Suprapubic skin (tissue), 4 donors: ENCODE data around the gene REC114. TPM values are rescaled to one million over a fixed set of nuclear protein-coding genes. Genes with fewer than 3 reads are reported as not detected.

ENCODE experiments used
- DNase-seq, 2 donors: peaks; one replicate each; pipeline ENCODE4 v3.0.0-alpha.2; 2019; ENCODE audit warnings: low spot score in 2 of 2
- H3K27ac ChIP-seq: fragments of 200-600 bp; sonication (generic); one replicate; pipeline ENCODE4 v1.5.1; 2019
- H3K27me3 ChIP-seq: fragments of 200-600 bp; sonication (generic); one replicate; pipeline ENCODE4 v1.5.1; 2019
- H3K36me3 ChIP-seq: fragments of 200-600 bp; sonication (generic); one replicate; pipeline ENCODE4 v1.5.1; 2019
- H3K4me1 ChIP-seq: fragments of 200-600 bp; sonication (generic); one replicate; pipeline ENCODE4 v1.5.1; 2019
- H3K4me3 ChIP-seq: fragments of 200-600 bp; sonication (generic); one replicate; pipeline ENCODE4 v1.5.1; 2019; ENCODE audit warnings: mild to moderate bottlenecking
- H3K9me3 ChIP-seq: fragments of 200-600 bp; sonication (generic); one replicate; pipeline ENCODE4 v1.5.1; 2019
- EP300 ChIP-seq: sonication (generic); formaldehyde crosslinking; IDR thresholded peaks from one replicate; pipeline ENCODE4 v1.6.1; 2017; ENCODE audit warnings: antibody characterized with exemption
- POLR2A ChIP-seq, 2 donors: fragments of 450-650 bp; IDR thresholded peaks; one replicate each; pipeline ENCODE4 v1.6.1; 2017; ENCODE audit warnings: antibody characterized with exemption in 2 of 2, mild to moderate bottlenecking in 2 of 2, moderate library complexity in 2 of 2
- POLR2AphosphoS5 ChIP-seq, 3 donors: sonication (generic); formaldehyde crosslinking; IDR thresholded peaks; one replicate each; pipeline ENCODE4 v1.6.1; 2017; ENCODE audit warnings: antibody characterized with exemption in 3 of 3
- WGBS: methylation state at CpG from one replicate; pipeline ENCODE4 v1.1.5; 2018; 5-methylcytosine and 5-hydroxymethylcytosine counted together
- total RNA-seq, 4 donors: library from RNA; depleted of rRNA; stranded (reverse); fragments of >200 nt; gene quantifications; one replicate each; pipeline ENCODE4 v1.1.0, GENCODE V29; 2016
- TF ChIP-seq, protein P1 (sequence below), 2 donors: fragments of 200-600 bp in 1 of 2; fragments of 450-650 bp in 1 of 2; sonication (generic) in 1 of 2; IDR thresholded peaks; one replicate each; pipeline ENCODE4 v1.5.1; 2016 to 2019; ENCODE audit warnings: antibody characterized with exemption in 2 of 2, mild to moderate bottlenecking in 1 of 2, moderate library complexity in 1 of 2

REC114 gene
- total RNA-seq, 4 donors from 2014 or later, result not detected

GRCh38 chr15:73550190-73550589 lies 107.2 kb downstream of the REC114 start:
- no peak for TF ChIP-seq POLR2AphosphoS5 (IDR thresholded peaks at IDR 0.05)
- no peak for TF ChIP-seq POLR2A (IDR thresholded peaks at IDR 0.05)
- TF ChIP-seq, protein P1, sequence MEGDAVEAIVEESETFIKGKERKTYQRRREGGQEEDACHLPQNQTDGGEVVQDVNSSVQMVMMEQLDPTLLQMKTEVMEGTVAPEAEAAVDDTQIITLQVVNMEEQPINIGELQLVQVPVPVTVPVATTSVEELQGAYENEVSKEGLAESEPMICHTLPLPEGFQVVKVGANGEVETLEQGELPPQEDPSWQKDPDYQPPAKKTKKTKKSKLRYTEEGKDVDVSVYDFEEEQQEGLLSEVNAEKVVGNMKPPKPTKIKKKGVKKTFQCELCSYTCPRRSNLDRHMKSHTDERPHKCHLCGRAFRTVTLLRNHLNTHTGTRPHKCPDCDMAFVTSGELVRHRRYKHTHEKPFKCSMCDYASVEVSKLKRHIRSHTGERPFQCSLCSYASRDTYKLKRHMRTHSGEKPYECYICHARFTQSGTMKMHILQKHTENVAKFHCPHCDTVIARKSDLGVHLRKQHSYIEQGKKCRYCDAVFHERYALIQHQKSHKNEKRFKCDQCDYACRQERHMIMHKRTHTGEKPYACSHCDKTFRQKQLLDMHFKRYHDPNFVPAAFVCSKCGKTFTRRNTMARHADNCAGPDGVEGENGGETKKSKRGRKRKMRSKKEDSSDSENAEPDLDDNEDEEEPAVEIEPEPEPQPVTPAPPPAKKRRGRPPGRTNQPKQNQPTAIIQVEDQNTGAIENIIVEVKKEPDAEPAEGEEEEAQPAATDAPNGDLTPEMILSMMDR (IDR thresholded peaks at IDR 0.05), result no peak
- no peak for TF ChIP-seq EP300
- Histone ChIP-seq H3K4me1 (peaks cover 4% of the 10 kb centered on the region), H3K9me3 (no peaks in the 10 kb centered on the region), H3K36me3 (peaks cover 2% of the 10 kb centered on the region), H3K4me3 (no peak overlapping the region), H3K27ac (no peak overlapping the region), H3K27me3 (no peaks in the 10 kb centered on the region)
- no peak for DNase-seq

DNA sequence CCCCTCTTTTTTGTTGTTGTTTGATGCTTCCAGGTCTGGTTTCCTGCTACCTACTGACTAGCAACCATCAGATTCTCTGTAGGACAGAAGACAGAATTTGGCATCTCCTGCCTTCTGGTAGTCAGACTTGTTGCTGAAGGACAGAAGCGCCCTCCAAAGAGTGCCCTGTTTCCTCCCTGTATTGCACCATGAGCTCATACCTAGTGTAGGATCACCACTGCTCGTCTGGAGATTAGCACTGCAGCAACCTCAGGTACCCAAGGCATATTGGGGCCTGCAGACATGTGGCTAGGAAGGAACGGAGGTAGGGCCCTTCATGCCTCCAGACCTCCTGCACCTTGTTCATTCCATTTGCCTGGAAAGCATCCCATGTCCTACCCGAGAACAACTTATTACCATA lies 112.1 kb downstream of the REC114 start:
- DNase-seq, result no peak
- Histone ChIP-seq H3K4me1 (peaks cover 4% of the 10 kb centered on the region), H3K36me3 (peaks cover 48% of the 10 kb centered on the region), H3K4me3 (no peak overlapping the region), H3K9me3 (no peaks in the 10 kb centered on the region), H3K27me3 (no peaks in the 10 kb centered on the region), H3K27ac (no peak overlapping the region)
- 88% methylated on average over 4 of the region's 4 CpGs for WGBS
- TF ChIP-seq, protein P1 (IDR thresholded peaks at IDR 0.05), result no peak
- TF ChIP-seq POLR2AphosphoS5 (IDR thresholded peaks at IDR 0.05) (no peak), EP300 (no peak), POLR2A (IDR thresholded peaks at IDR 0.05) (no peak)

DNA sequence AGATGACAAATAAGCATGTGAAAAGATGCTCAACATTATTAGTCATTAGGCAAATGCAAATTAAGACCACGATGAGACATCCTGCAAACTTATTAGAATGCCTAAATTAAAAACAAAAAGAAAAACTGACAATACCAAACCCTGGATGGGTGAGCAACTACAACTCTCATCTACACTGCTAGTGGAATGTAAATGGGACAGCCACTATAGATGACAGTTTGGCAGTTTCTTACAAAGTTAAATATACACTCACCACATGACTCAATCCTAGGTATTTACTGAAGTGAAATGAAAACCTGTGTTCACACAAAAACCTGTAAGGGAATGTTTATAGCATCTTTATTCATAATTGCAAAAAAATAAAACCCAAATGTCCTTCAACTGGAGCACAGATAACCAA lies 115.6 kb downstream of the REC114 start:
- H3K27ac ChIP-seq, result no peak overlapping the region
- TF ChIP-seq POLR2AphosphoS5 (IDR thresholded peaks at IDR 0.05) (no peak), POLR2A (IDR thresholded peaks at IDR 0.05) (no peak), EP300 (no peak)
- TF ChIP-seq, protein P1 (IDR thresholded peaks at IDR 0.05), result no peak
- no peak for DNase-seq
- H3K9me3 ChIP-seq, result no peaks in the 10 kb centered on the region
- peaks cover 76% of the 10 kb centered on the region for H3K36me3 ChIP-seq
- 73% methylated on average over 1 of the region's 1 CpG for WGBS
- no peaks in the 10 kb centered on the region for H3K4me1 ChIP-seq
- H3K27me3 ChIP-seq, result no peaks in the 10 kb centered on the region
- no peak overlapping the region for H3K4me3 ChIP-seq

- 46% methylated on average over 2 of the region's 2 CpGs for WGBS
- no peak for TF ChIP-seq EP300
- TF ChIP-seq, protein P1 (IDR thresholded peaks at IDR 0.05), result peak; percentile 6 to 43
- Histone ChIP-seq H3K4me1 (peaks cover 2% of the 10 kb centered on the region), H3K27me3 (no peaks in the 10 kb centered on the region), H3K36me3 (peaks cover 80% of the 10 kb centered on the region), H3K9me3 (no peaks in the 10 kb centered on the region), H3K27ac (no peak overlapping the region), H3K4me3 (no peak overlapping the region)
- no peak for DNase-seq
These were observed 117.6 kb downstream of the REC114 start for GRCh38 chr15:73560501-73561117.

- no peak overlapping the region for H3K4me3 ChIP-seq
These were observed 121.3 kb downstream of the REC114 start for GRCh38 chr15:73564255-73564654.

More at GRCh38 chr15:73564255-73564654, 121.3 kb downstream of the REC114 start:
- Histone ChIP-seq H3K4me1 (peaks cover 2% of the 10 kb centered on the region), H3K27ac (no peak overlapping the region), H3K9me3 (no peaks in the 10 kb centered on the region), H3K36me3 (peaks cover 69% of the 10 kb centered on the region), H3K27me3 (no peaks in the 10 kb centered on the region)
- DNase-seq, result no peak
- 56% methylated on average over 6 of the region's 6 CpGs for WGBS
- TF ChIP-seq POLR2AphosphoS5 (IDR thresholded peaks at IDR 0.05) (no peak), EP300 (no peak), POLR2A (IDR thresholded peaks at IDR 0.05) (no peak)
- TF ChIP-seq, protein P1 (IDR thresholded peaks at IDR 0.05), result no peak
